ENCODE results near the gene WEE2.

WEE2 gene

DNA sequence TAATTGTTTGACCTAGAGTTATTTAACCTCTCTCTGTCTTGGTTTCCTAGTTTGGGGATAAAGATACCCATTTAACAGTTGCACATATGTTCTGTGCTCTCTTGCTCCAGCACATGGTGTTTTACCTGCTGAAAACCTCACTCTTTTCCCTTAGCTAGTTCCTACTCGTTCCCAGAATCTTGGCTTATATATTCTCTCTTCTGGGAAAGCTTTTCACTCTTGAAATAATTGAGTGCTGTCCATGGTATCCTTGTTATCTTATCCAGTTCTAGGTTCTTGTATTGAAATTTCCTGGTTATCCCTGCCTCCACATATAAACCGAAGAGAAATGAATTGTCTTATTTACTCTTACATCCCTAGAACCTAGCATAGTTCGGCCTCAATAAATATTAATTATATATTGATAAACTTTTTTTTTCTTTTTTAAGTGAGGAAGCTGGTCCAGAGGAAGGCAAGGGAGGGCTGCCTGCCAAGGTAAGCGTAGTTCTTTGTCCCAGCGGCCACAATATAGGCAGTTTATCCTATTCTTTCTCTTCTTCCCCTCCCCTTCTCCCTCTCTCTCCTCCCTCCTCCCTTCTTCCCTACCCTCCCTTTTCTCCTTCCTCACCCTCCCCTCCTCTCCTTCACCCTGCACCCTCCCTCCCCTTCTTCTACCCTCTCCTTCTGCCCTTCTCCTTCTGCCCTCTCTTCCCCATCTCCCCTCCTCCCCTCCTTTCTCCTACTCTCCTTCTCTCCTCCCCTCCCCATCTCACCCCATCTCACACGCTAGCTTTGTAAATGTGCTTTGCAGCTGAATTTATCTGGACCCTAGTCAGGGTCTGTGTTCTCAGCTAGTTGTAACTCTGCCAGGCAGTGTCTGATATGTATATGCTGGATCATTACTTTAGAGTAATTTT lies 7.9 kb downstream of the WEE2 start:
- TF ChIP-seq, protein P1, sequence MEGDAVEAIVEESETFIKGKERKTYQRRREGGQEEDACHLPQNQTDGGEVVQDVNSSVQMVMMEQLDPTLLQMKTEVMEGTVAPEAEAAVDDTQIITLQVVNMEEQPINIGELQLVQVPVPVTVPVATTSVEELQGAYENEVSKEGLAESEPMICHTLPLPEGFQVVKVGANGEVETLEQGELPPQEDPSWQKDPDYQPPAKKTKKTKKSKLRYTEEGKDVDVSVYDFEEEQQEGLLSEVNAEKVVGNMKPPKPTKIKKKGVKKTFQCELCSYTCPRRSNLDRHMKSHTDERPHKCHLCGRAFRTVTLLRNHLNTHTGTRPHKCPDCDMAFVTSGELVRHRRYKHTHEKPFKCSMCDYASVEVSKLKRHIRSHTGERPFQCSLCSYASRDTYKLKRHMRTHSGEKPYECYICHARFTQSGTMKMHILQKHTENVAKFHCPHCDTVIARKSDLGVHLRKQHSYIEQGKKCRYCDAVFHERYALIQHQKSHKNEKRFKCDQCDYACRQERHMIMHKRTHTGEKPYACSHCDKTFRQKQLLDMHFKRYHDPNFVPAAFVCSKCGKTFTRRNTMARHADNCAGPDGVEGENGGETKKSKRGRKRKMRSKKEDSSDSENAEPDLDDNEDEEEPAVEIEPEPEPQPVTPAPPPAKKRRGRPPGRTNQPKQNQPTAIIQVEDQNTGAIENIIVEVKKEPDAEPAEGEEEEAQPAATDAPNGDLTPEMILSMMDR (IDR thresholded peaks at IDR 0.05; ENCODE audit: low read depth, low read length, missing control alignments) = no peak
- H3K4me3 ChIP-seq (replicated peaks; ENCODE audit: low read depth, low read length) = no peak overlapping the region
- DNase-seq (ENCODE audit: extremely low read depth, low read depth) = no peak

DNA sequence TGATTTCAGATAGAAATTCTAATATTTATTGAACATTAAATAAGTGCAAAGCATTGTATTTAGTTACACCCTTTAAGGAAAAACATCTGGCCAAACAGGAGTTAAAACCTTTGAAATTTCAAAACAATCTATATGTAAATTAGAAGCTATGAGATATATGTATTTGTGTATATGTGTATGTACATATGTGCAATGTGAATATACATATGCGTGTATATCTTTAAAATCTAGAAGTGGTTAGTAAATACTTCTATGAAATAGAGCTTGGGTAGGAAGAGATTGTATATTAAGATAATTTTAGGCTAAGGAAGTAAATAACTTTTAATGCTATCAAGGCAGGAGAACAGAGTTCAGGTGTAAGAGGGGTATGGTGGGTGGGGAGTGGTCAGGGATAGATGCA lies 9.3 kb downstream of the WEE2 start:
- DNase-seq (ENCODE audit: extremely low read depth, low read depth) = no peak
- TF ChIP-seq, protein P1 (IDR thresholded peaks at IDR 0.05; ENCODE audit: low read depth, low read length, missing control alignments) = no peak

GRCh38 chr7:141722529-141722928 lies 14.4 kb downstream of the WEE2 start:
- TF ChIP-seq, protein P1 (IDR thresholded peaks at IDR 0.05; ENCODE audit: low read depth, low read length, missing control alignments) = no peak
- H3K4me3 ChIP-seq (replicated peaks; ENCODE audit: low read depth, low read length) = no peak overlapping the region
- DNase-seq (ENCODE audit: extremely low read depth, low read depth) = no peak

More for the DNA sequence above, 9.3 kb downstream of the WEE2 start:
- H3K4me3 ChIP-seq (replicated peaks; ENCODE audit: low read depth, low read length) = no peak overlapping the region

GRCh38 chr7:141729020-141729419 lies 20.9 kb downstream of the WEE2 start:
- DNase-seq (ENCODE audit: extremely low read depth, low read depth) = no peak
- TF ChIP-seq, protein P1 (IDR thresholded peaks at IDR 0.05; ENCODE audit: low read depth, low read length, missing control alignments) = no peak
- H3K4me3 ChIP-seq (replicated peaks; ENCODE audit: low read depth, low read length) = no peak overlapping the region

DNA sequence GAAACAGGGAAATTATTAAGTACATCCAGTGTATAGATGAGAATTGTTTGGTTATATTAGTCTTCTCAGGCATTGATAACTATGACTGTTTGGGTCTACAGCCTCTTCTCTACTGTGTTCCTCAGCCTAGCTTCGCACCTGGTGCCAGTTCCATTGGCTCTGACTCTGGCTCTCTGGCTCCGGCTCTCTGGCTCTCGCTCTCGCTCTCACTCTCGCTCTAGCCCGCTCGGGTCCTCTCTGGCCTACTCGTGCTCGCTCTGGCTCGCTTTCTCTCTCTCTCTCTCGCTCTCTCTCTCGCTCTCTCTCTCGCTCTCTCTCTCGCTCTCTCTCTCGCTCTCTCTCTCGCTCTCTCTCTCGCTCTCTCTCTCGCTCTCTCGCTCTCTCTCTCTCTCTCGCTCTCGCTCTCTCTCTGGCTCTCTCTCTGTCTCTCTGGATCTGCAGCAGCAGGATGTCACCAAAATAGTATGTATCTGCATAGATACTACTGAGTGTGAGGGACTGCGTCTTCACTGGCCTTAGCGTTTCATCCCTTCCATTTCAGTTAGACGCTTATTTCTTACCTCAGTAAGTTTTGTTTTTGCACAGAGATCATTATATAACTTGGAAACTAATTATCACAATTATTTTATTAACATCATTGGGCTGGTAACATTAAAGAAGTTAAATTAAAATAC lies 23.5 kb downstream of the WEE2 start:
- TF ChIP-seq, protein P1 (IDR thresholded peaks at IDR 0.05; ENCODE audit: low read depth, low read length, missing control alignments) = no peak
- H3K4me3 ChIP-seq (replicated peaks; ENCODE audit: low read depth, low read length) = no peak overlapping the region
- no peak for DNase-seq (ENCODE audit: extremely low read depth, low read depth)

DNA sequence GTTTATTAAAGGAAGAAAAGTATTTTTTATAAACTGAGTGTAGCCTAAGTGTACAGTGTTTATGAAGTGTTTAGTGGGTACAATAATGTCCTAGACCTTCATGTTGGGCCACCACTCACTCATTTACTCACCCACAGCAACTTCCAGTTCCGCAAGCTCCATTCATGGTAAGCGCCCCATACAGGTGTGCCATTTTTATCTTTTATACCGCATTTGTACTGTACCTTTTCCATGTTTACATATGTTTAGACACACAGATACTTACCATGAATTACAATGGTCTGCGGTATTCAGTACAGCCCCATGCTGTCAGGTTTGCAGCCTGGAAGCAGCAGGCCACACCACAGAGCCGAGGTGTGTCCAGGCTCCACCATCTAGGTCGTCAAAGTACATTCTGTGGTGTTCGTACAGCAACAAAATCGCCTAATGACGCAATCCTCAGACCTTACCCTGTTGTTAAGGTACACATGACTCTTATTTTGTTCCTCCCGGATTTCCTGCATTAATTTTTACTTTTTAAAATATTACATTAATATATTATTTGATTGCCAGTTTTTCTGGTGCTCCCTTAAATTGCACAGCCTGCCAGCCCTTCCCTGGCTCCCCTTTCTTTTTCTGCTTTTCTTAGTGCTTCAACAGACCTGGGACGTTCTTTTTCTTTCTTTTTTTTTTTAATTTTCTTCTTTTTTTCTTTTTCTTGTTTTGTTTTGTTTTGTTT lies 29.1 kb downstream of the WEE2 start:
- H3K4me3 ChIP-seq (replicated peaks; ENCODE audit: low read depth, low read length) = peak overlapping the region; percentile 76
- TF ChIP-seq, protein P1 (IDR thresholded peaks at IDR 0.05; ENCODE audit: low read depth, low read length, missing control alignments) = no peak
- no peak for DNase-seq (ENCODE audit: extremely low read depth, low read depth)

All from HFF-Myc (cell line).